ENCODE results near the gene IP6K2. TPM values are rescaled to one million over a fixed set of nuclear protein-coding genes. Genes with fewer than 3 reads are reported as not detected.

IP6K2 gene
- total and polyA plus RNA-seq, 2 of the 8 experiments (the other 6 are each of a cell fraction or from before 2014, with no cell fraction given): 95.8 to 144 TPM

DNA sequence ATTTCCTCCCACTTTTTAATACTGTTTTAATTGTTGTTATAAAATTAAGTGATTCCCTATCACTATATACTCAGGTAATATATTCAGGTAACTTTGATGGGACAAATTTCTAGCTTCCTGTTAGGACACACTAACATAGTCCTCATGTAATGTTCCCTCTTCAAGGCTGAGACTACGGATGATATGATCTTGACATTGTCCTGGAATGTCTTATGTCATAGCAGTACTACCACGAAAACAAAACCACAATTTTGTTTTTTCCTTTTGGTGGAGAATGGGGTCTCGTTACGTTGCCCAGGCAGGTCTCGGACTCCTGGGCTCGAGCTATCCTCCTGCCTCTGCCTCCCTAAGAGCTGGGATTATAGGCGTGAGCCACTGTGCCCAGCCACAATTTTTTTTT lies 26.8 kb upstream of the IP6K2 start:
- H3K23ac ChIP-seq (ENCODE audit: insufficient read length): no peak overlapping the region
- no peak overlapping the region for H3K4ac ChIP-seq (replicated peaks; ENCODE audit: insufficient read length, low read depth, low read length)
- H3K36me3 ChIP-seq (ENCODE audit: control insufficient read depth in 2 of 4, insufficient read depth in 4 of 4, low read length in 3 of 4): no peaks in the 10 kb centered on the region
- no peak for FAIRE-seq
- POLR2A ChIA-PET (ENCODE audit: partially characterized antibody): no interaction called here
- H3K23me2 ChIP-seq (ENCODE audit: low read depth, low read length): no peaks in the 10 kb centered on the region
- peaks cover 0 to 4% (median 0%) of the 10 kb centered on the region in 4 experiments; a peak in 2 of 7 replicates for H3K4me1 ChIP-seq (replicated peaks in 1 of 4; ENCODE audit: control insufficient read depth in 3 of 4, insufficient read depth in 4 of 4, low read length in 3 of 4)
- 94% methylated on average over 7 of the region's 7 CpGs; no CpG with 5 or more reads in 1 of the 2 experiments for WGBS, 2 experiments (ENCODE audit: extremely low coverage in 1 of 2, insufficient coverage in 1 of 2, insufficient read length in 1 of 2, insufficient replicate concordance in 2 of 2, low coverage in 1 of 2, low lambda C conversion rate in 2 of 2, missing lambda C conversion rate in 1 of 2)
- no peaks in the 10 kb centered on the region for H3K9me3 ChIP-seq (ENCODE audit: insufficient read depth in 2 of 2, low read depth in 1 of 2, low read length in 1 of 2)
- H4K91ac ChIP-seq (replicated peaks; ENCODE audit: insufficient read length, low read length): no peak overlapping the region
- CTCF ChIA-PET (ENCODE audit: partially characterized antibody): interaction anchor here (1.0 to 1.6 kb wide), 2 partner anchors 8 to 189 kb away, joined by 3 to 6 read pairs; no protein-coding TSS in a partner anchor
- H3K27me3 ChIP-seq (replicated peaks in 1 of 4; ENCODE audit: control insufficient read depth in 3 of 4, extremely low read depth in 1 of 4, insufficient read depth in 3 of 4, low read length in 3 of 4): no peaks in the 10 kb centered on the region; a peak in 1 of 7 replicates
- no peak overlapping the region for H2BK12ac ChIP-seq (ENCODE audit: low read depth, low read length)
- H2BK5ac ChIP-seq (ENCODE audit: low read depth, low read length): no peak overlapping the region
- H4K20me1 ChIP-seq (replicated peaks in 1 of 2; ENCODE audit: control insufficient read depth in 1 of 2, insufficient read depth in 2 of 2, low read length in 2 of 2): no peaks in the 10 kb centered on the region
- H3K79me2 ChIP-seq (ENCODE audit: control insufficient read depth in 1 of 2, insufficient read depth in 2 of 2, low read length in 2 of 2): no peaks in the 10 kb centered on the region
- H2BK15ac ChIP-seq (ENCODE audit: low read length): no peak overlapping the region
- H2BK20ac ChIP-seq (ENCODE audit: low read length): no peak overlapping the region
- no peak overlapping the region for H2BK120ac ChIP-seq (replicated peaks; ENCODE audit: low read depth, low read length)
- H3K4me2 ChIP-seq (ENCODE audit: insufficient read depth in 1 of 2, low read depth in 2 of 2, low read length in 2 of 2): no peak overlapping the region
- no peak overlapping the region for H4K5ac ChIP-seq (ENCODE audit: insufficient read length, low read depth, low read length)
- no peak overlapping the region for H3K18ac ChIP-seq (ENCODE audit: extremely low read depth, low read length)
- no peaks in the 10 kb centered on the region for H3K79me1 ChIP-seq (ENCODE audit: low read depth, low read length)
- no peak overlapping the region for H2AK5ac ChIP-seq (ENCODE audit: low read depth, low read length)
- H3K56ac ChIP-seq (replicated peaks; ENCODE audit: insufficient read length, low read depth, low read length): no peak overlapping the region
- DNase-seq (ENCODE audit: low read depth in 1 of 2, low spot score in 2 of 2): no peak
- no peak overlapping the region for H3K4me3 ChIP-seq (ENCODE audit: extremely low read depth in 1 of 4, insufficient read depth in 2 of 4, low read depth in 3 of 4, low read length in 4 of 4)
- H3K9ac ChIP-seq (replicated peaks in 1 of 4; ENCODE audit: extremely low read depth in 1 of 4, low read depth in 3 of 4, low read length in 3 of 4): no peak overlapping the region
- H4K8ac ChIP-seq (ENCODE audit: extremely low read depth, insufficient read depth, low read length): no peak overlapping the region
- no peak overlapping the region for H3K27ac ChIP-seq (ENCODE audit: low read depth, low read length)
- no peak overlapping the region for H3K14ac ChIP-seq (ENCODE audit: insufficient read length)
- H2AFZ ChIP-seq (ENCODE audit: low read length): no peak overlapping the region
- no peak for TF ChIP-seq SUZ12 (IDR thresholded peaks at IDR 0.05; ENCODE audit: low read length)
- no peak for TF ChIP-seq HDAC2 (IDR thresholded peaks at IDR 0.05; ENCODE audit: borderline replicate concordance in 1 of 2, low read depth in 2 of 2, low read length in 2 of 2)
- TF ChIP-seq BCL11A (IDR thresholded peaks at IDR 0.05; ENCODE audit: low read depth in 2 of 2, low read length in 2 of 2): no peak
- no peak for TF ChIP-seq SRF (IDR thresholded peaks at IDR 0.05; ENCODE audit: low read depth, low read length)
- no peak for TF ChIP-seq POU5F1 (IDR thresholded peaks at IDR 0.05; ENCODE audit: low read depth, low read length)
- TF ChIP-seq SP4 (IDR thresholded peaks at IDR 0.05; ENCODE audit: low read length): no peak
- no peak for TF ChIP-seq FOSL1 (IDR thresholded peaks at IDR 0.05; ENCODE audit: insufficient read depth, low read depth, low read length)
- TF ChIP-seq GABPA (IDR thresholded peaks at IDR 0.05; ENCODE audit: borderline replicate concordance, insufficient read depth, low read length): no peak
- TF ChIP-seq TBP (IDR thresholded peaks at IDR 0.05; ENCODE audit: low read depth, low read length): no peak
- TF ChIP-seq CHD1 (IDR thresholded peaks at IDR 0.05; ENCODE audit: low read depth, low read length): no peak
- TF ChIP-seq KDM4A (IDR thresholded peaks at IDR 0.05; ENCODE audit: low read depth, low read length, severe bottlenecking): no peak
- no peak for TF ChIP-seq POLR2A (IDR thresholded peaks at IDR 0.05; ENCODE audit: control extremely low read depth in 1 of 2, low read depth in 2 of 2, low read length in 2 of 2)
- TF ChIP-seq TCF12 (IDR thresholded peaks at IDR 0.05; ENCODE audit: low read depth, low read length): no peak
- TF ChIP-seq HDAC6 (IDR thresholded peaks at IDR 0.05; ENCODE audit: low read depth, low read length): no peak
- no peak for TF ChIP-seq NANOG (IDR thresholded peaks at IDR 0.05; ENCODE audit: insufficient read depth, low read depth, low read length, poor library complexity, severe bottlenecking)
- no peak for TF ChIP-seq ASH2L (IDR thresholded peaks at IDR 0.05; ENCODE audit: low read length)
